Measurements from ENCODE around the gene CHGA.
A peak's percentile ranks its signal among the peaks of the same experiment; 100 is the strongest.

CHGA gene

DNA sequence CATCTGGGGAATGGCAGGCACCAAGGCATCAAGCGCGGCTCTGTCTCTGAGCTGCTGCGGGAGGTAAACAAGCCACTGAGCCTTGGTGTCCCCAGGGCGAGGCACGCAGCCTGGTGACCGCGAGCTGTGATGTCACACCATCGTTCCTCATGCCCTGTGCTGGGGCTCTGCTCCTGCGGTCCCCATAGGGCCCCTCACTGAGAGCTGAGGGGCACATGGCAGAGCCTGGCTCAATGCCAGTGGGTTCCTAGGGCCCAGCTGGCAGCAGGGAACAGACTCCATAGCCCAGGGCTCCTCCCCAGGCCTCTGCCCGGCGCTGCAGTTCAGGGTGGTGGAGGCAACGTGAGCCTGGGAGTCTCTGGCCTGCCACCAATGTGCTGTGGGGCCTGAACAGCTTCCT is 22.6 kb downstream of the CHGA start:
- DNase-seq (ENCODE audit: low spot score), result no peak

DNA sequence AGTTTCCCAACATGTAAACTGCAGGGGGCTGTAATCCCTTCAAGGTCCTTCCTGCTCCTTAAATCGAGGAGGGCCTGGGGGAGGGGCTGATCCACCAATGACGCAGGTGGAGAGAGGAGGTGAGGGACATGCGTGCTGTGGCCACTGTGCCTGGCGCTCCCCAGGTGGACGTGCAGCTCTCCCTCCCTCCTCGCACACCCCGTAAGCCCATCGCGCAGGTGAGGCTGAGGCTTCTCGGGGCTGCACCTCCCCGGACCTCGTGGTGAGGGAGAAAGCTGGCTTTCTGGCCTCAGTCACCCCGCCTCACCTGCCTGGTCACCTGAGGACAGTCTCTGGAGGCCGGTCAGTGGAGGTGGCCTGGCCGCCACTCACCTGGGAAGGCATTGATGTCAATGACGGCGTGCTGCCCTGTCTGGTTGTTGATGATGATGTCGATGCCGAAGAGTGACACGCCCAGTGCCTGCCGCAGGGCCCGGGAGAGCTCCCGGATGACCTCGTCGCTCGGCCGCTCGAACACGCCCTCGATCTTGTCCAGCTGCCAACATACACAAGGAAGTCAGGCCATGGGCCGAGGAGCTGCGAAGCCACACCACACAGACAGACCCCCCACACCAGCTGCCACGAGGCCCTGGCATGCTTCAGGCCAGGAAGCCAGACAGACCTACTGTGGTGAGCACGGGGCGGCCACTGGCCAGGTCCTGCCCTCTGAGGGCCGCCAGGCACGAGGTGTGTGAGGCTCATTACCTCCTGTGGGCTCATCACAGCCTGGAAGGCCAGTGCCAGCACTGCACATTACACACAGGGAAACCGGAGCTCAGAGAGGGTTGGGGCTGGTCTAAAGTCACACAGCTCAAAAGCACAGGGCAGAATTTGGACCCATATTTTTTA is 23.3 kb downstream of the CHGA start:
- peak; percentile 42 for DNase-seq (ENCODE audit: low spot score)

DNA sequence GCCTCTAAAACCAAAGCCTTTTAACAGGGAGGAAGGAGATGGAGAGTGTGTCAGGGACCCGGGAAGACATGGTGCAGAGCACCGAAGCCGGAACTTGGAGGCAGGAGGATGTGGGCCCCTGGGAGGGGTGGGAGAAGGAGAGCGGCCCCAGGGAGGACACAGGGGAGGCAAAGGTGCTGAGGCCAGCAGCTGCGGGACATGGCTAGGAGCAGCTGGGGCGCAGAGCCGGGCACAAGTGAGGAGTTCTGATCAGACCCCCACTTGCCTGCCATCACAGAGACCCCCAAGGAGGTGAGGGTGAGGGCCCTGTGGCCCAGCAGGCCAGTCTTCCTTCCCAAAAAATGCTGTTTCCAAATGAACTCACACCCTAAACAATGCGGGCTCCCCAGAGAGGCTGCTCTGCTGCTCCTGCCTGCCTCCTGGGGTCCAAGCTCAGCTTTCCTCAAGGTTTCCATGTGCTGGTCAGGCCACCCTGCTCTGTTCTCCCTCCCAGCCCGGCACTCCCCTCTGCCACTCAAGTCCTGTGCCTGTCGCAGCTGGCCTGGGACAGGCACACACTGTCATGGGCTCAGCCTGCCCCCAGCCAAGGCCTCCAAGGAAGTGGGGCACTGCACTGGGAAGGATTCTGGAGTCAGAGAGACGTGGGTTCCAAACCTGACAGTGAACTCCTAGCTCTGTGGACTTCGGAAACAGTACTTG is 24.0 kb downstream of the CHGA start:
- DNase-seq (ENCODE audit: low spot score), result no peak

DNA sequence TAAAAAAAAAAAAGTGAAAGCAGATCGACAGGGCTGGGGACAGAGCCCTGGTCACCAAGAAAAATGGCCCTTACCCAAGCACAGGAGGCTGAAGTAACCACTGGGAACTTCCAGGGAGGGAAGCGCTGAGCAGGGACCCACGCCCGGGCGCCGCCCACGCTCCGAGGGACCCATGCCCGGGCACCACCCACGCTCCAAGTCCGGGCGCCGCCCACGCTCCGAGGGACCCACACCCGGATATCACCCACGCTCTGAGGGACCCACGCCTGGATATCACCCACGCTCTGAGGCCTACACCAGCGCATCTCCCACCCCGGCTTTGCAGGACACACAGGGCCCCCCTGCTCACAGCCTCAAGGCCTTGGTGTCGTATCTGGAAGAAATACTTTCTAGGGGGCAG is 25.7 kb downstream of the CHGA start:
- DNase-seq (ENCODE audit: low spot score), result no peak

DNA sequence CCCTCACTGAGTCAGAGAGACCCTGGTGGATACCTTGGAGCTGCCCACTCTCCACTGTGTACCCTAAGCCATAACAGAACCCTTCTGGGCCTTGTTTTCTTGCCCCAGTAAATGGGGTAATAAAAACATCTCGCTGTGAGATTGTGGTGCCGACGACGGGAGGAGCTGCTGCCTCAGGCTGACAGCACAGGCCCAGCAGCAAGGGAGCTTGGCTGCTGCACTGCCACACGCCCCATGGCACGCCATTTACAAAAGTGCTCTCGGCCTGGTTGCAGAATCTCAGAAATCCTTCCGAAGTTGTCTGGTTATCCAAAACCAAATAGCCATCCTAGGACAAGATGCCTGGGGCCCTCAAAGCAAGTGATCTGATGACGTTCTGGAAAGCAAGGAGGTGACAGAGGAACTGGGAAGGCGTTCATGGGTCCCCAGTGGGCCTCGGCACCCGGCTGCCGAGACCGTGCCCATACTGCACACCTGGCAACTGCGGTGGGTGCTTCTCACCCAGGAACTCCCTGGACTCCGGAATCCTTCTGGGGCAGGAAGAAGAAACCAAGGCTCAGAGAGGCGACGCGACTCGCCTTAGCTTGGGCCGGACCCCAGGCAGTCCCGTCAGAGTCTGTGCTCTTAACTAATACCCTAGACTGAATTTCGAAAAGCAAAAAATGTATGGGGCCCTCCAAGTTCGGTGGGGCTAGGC is 26.7 kb downstream of the CHGA start:
- DNase-seq (ENCODE audit: low spot score), result no peak

DNA sequence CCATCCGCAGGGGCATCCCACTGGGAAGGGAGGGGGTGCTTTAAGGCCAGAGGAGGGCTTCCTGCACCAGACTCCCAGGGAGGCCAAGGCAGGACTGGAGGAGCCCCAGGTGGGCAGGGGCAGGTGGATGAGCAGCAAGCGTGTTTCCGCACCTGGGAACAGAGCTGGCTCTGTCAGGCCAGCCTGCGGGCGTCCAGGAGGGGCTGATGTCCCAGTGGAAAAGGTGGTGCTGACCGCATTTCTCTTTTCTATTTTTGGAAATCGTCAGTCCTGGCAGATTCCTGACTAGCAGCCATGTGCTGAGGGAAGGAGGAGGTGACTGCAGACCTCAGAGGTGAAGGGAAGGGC is 27.2 kb downstream of the CHGA start:
- no peak for DNase-seq (ENCODE audit: low spot score)

DNA sequence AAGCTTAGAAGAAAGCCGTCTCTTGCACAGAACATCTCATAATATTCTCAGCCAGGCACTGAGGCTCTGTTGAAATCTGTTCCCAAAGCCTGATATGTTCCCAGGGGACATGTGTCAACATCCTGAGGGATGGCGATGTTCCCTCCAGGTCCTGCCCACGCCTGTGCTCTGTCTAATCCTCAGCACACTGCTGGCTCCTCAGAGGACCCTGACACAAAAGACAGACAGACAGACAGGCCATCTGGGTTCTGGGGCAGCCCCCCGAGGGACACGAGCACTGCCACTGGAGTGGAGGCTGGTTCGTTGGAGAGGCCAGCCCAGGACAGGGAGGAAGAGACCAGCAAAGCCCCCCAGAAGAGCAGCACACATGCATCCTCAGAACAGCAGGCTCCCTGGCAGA is 27.8 kb downstream of the CHGA start:
- no peak for DNase-seq (ENCODE audit: low spot score)

DNA sequence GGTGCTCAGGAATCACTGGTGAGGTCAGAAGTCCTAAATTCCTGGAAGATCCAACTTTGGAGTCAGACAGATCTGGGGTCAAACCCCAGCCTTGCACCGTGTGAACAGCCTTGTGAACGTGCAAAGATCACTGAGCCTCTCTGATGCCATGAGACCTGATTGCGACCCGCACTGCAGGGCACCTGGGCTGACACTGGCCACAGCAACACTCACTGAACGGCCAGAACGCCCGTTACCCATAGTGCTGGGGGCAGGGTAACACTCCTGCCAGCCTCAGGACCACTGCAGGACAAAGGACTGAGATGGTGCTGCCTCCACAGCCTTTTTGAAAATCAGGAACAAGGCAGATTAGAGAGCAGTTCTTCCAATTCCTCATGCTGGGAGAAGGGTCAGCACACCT is 28.3 kb downstream of the CHGA start:
- DNase-seq (ENCODE audit: low spot score), result no peak

DNA sequence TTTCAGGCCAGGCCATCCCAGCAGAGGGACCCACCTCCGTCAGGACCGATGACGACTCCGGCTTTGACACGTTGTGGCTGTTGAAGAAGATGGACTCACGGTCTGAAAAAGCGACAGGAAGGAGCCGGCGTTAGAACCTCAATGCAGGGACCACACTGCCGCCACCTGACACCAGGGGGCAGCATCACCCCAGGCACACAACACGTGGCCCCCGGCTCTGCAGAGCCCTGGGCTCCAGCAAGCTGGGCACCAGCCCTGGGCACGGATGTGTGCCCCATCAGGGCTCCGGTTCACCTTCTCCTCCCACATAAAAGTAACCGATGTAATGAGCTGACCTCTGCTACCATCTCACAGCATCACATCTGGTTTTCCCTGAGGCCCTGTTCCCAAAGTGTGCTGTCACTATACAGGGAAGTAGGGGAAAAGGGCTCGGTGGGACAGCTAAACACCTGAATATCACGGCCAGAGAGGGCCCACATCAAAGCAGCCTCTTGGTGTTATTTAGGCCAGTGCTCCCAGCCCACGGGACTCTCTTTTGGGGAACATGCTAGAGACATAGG is 29.0 kb downstream of the CHGA start:
- peak; percentile 93 for DNase-seq (ENCODE audit: low spot score)

DNA sequence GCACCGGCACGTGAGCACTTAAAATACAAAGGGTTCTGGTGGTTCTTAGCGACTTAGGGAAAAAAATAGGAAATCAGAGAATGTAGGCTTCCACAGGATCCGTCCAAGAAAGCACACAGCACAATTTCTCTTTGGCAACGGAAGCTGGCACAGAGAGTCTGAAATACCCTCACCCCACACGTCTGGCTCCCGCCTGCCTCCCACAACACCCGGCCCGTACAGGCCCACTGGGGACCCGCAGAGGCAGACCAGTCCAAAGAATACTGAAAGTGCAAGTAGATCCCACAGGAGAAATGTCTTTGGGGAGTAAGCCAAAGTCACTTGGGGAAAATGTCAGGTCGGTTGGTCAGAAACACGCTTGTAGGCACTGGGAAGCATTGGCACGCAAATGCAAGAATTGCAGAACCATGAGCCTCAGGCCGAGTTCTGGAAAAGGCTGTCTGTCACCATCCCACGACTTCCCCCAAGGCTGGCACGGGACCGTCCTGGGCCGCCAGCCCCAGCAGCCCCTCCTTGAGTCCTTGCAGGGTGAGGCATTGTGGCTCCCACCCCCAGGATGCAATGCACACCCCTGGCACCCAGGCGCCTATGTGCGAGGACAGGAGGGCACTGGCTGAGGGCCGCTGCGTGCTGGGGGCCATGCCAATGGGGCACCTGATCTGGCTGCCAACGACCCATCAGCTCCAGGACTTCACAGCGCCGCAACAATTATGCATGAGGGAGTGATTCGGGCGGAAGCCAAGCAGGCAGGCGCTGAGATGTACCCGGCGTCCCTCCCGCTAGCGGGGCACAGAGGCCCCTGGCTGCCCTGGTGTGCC is 29.7 kb downstream of the CHGA start:
- DNase-seq (ENCODE audit: low spot score), result no peak

DNA sequence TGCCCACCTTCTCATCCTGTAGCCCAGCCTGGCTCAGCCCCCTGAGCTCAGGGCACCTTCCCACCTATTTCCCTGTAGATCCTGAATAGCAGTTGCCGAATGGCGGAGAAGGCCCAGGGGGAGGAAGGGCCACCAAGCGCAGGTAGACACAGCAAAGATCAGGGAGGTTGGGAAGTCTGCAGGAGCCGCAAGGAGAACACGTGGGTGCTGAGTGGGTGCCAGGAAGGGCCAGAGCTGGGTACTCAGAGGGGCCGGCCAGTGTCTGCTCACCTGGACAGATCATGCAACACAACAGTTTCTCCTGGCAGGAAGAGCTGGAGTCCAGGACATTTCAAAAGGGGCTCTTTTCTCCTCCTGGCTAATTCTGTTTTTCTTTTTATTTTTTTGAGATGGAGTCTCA is 30.6 kb downstream of the CHGA start:
- no peak for DNase-seq (ENCODE audit: low spot score)

DNA sequence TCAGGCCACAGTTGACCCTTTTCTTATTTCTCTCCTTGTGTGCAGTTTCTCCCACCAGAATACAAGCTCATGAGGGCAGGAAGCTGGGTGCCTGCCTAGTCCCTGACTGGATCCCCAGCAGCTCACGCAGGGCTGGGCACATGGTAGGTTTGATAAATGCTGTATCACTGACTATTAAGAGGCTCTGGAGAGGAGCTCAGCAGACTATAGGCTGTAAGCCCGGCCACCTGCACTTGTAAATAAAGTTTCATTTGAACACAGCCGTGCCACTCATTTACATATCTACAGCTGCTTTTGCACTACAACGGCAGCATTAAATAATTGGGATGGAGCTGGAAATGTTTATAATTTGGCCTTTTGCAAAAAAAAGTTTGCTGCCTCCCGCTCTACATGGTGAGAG is 32.0 kb downstream of the CHGA start:
- no peak for DNase-seq (ENCODE audit: low spot score)

DNA sequence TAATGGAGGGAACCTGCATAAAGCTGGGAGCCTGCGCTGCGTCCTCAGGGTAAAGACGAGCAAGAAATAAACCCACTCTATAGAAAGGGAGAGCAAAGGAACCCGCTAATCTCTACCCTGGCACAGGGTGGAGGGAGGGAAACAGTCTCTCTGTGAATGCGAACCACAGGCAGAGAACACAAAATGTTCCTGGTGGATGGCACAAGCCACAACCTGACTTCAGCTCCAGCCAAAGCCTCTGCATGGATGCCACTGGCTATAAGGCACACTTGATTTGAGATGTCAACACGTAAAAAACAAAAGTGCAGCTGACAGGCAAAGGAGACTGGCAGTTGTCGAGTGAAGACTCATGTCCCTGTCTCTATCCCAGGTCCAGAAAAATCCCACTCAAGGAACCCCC is 32.4 kb downstream of the CHGA start:
- no peak for DNase-seq (ENCODE audit: low spot score)

DNA sequence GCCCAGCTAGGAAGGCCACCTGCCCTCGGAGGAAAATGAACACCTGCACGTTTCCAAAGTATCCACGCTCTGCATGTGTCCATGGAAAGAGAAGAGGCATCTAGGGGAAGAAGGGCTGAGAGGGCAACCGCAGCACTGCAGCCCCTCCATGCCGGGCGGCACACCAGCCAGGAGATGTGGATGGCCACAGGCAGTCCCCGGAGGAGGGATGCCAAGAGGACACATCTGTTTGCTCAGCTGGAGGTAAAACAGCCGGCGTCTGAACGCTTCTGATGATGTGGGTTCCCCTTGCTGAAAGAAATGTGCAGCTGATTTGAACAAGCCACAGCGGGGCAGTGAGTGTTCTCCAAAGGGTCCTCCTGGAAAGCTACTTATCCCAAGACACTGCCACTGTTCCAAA is 34.0 kb downstream of the CHGA start:
- DNase-seq (ENCODE audit: low spot score), result no peak

DNA sequence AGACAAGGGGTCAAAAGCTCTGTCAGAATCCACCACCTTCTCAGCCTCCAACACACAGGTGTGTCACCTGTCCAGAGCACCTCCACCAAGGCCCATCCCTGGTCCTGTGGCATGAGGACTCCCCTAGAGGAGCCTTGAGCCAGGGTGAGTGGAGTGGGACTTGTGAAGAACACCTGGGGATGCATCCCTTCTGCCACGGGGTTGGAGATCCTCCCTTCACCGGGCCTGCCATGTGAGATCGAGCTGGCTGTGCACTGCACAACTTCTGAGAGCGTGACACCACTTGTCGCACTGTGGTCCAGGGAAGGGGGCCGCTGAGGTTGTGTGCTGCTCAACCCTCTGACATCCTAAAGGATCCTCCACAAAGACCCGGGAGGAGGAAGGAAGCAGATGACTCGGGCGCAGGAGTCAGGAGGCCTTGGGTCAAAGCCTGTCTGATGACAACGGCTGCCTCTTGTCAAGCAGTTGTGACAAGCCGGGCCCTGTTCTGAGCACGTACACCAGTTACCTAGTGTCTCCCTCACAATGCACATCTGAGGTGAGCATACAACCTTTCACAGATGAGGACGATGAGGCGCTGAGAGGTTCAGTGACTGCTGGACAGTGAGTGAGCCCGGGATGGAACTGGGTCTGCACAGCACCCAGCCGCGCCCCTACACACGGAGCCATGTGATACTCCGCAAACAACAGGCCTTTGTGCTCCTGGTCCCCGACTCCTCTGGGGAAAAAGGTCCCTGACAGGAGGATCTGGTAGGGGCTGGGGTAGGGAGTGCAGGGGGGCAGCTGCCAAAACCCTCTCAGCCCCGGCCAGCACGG is 35.6 kb downstream of the CHGA start:
- DNase-seq (ENCODE audit: low spot score), result no peak

DNA sequence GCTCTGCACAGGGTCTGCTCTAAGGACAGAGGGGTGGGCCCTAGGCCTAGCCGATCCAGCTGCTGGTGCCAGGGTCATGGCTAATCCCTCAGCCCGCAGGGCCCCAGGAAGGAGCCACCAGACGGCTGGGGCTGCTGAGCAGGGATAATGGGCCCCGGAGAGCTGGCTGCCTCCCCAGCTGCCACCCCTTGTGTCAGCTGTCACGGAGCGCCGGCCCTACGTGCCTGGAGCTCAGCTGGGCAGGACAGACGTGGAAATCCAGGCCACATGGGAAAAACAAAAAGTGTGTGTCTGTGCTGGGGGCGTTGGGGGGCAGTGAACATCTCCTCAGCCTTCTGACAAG is 36.2 kb downstream of the CHGA start:
- no peak for DNase-seq (ENCODE audit: low spot score)

DNA sequence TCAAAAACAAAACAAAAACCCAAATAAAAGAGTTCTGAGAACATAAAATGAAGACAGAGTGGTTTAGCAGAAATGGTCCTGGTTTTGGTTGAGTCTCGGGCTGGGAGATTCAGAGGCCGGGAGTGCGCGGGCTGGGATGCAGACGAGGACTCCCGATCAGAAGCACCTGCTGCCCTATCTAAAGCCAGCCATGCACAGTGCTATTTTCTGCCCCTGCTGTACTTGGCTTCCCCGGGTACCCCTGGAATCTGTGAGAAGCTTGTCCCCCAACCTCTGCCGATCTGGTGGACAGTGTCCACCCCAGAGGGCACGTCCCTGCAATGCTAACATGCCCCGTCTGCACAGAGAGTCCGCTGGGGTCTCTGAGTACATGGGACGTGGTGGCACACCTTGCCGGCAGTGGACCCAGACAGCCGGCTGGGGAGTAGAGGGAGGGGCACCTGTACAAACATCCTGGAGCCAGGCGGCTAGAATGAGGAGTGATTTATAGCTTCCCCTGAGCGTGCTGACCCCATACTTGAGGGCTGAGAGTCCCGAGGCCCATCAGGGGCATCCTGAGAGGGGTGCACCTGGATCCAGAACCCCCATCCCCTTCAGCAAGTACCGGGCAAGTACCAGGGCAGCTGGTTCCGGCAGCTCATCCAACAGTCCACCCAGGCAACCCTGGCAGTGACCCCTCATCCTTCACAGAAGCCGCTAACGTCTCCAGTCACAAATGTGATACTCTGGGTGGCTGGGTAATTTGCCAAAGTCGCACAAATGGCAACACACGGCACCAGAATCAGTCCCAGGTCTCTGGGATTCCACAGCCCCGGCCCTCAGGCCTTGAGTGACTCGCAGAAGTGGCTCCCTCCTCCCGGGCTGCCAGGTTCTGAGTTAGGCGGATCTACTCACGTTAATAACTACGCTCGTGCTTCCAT is 37.1 kb downstream of the CHGA start:
- DNase-seq (ENCODE audit: low spot score), result no peak

DNA sequence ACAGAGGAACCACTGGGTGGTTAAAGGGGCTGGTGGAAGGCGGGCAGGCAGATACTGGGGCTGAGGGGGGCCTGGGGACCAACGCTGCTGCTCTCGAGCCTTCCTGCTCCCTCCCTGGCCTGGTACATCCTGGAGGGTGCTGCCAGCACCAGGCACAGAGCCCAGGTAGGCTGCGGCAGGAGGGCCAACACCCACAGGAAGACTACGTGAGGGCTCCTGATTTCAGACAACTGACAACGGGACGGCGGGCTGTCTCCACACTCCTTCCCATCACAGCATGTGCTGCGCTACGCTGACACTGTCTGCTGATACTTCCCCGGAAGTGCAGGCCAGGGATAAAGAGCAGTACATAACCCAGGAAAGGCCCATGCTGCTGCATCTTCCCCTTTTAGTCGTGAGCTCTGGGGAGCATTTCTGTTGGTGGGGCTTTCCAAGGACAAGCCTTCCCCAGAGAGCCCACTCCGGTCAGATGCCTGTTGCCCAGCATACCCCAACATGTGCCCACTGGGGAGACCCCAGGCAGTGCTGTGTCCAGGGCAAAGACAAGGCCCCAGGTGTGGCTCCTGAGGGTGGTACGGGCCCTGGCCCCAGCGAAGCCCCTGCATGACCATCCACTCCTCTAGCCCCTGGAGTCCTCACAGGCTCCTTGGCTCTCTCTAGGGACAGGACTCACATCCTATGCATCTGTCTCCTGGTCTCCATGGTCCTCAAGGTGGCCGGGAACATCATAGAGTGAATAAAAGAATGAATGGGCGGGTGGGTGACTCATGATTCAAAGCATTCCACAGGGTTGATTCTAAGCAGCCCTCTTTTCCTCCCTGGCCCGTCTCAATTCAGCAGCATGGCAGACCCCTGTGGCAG is 38.0 kb downstream of the CHGA start:
- DNase-seq (ENCODE audit: low spot score), result no peak

DNA sequence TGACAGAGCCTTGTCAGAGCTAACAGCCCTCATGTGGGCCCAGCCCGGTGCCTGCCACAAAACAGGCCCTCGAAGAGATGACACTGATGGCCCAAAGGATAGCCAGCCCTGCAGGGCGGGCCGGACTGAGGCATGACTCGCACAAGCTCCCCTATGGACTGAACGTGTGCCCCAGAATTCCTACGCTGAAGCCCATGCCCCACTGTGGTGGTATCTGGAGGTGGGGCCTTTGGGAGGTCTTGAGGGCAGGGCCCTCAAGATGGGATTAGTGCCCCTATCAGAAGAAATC is 38.6 kb downstream of the CHGA start:
- no peak for DNase-seq (ENCODE audit: low spot score)
